Measurements from ENCODE around the gene CDKL5.
"Not testable (repeated sequence)": the region's sequence is repeated elsewhere in the genome, so short reads cannot be mapped to it uniquely, and the experiment has no call there.

CDKL5 gene

GRCh38 chrX:18433288-18433687 is 7.9 kb downstream of the CDKL5 start:
- H3K4me1 Mint-ChIP-seq, H3K9me3 Mint-ChIP-seq, DNase-seq, H3K27me3 Mint-ChIP-seq, H3K36me3 Mint-ChIP-seq, CTCF ChIA-PET, H3K27ac Mint-ChIP-seq, H3K4me3 Mint-ChIP-seq: not testable (repeated sequence)

- Mint-ChIP-seq H3K9me3 (no peaks in the 10 kb centered on the region), H3K36me3 (no peaks in the 10 kb centered on the region), H3K4me1 (no peaks in the 10 kb centered on the region), H3K27ac (no peak overlapping the region), H3K27me3 (no peaks in the 10 kb centered on the region), H3K4me3 (no peak overlapping the region)
- DNase-seq = no peak
- CTCF ChIA-PET = no interaction called here
Measured at GRCh38 chrX:18434896-18435295, 9.5 kb downstream of the CDKL5 start.

- no peak for DNase-seq
- H3K9me3 Mint-ChIP-seq = no peaks in the 10 kb centered on the region
- no peaks in the 10 kb centered on the region for H3K27me3 Mint-ChIP-seq
- no peaks in the 10 kb centered on the region for H3K36me3 Mint-ChIP-seq
- H3K4me1 Mint-ChIP-seq = no peaks in the 10 kb centered on the region
- CTCF ChIA-PET = no interaction called here
- no peak overlapping the region for H3K27ac Mint-ChIP-seq
- no peak overlapping the region for H3K4me3 Mint-ChIP-seq
Measured at GRCh38 chrX:18436017-18436416, 10.6 kb downstream of the CDKL5 start.

GRCh38 chrX:18440835-18441234 is 15.4 kb downstream of the CDKL5 start:
- no peaks in the 10 kb centered on the region for H3K9me3 Mint-ChIP-seq
- DNase-seq = no peak
- no peaks in the 10 kb centered on the region for H3K27me3 Mint-ChIP-seq
- CTCF ChIA-PET = no interaction called here
- no peaks in the 10 kb centered on the region for H3K36me3 Mint-ChIP-seq
- H3K4me1 Mint-ChIP-seq = peaks cover 3% of the 10 kb centered on the region
- H3K4me3 Mint-ChIP-seq = no peak overlapping the region
- H3K27ac Mint-ChIP-seq = no peak overlapping the region

- no peak overlapping the region for H3K4me3 Mint-ChIP-seq
- DNase-seq = no peak
- no peaks in the 10 kb centered on the region for H3K27me3 Mint-ChIP-seq
- no peak overlapping the region for H3K27ac Mint-ChIP-seq
- CTCF ChIA-PET = no interaction called here
- H3K9me3 Mint-ChIP-seq = no peaks in the 10 kb centered on the region
- peaks cover 3% of the 10 kb centered on the region for H3K4me1 Mint-ChIP-seq
- no peaks in the 10 kb centered on the region for H3K36me3 Mint-ChIP-seq
Measured at GRCh38 chrX:18441780-18442367, 16.5 kb downstream of the CDKL5 start.

GRCh38 chrX:18448416-18448815 is 23.0 kb downstream of the CDKL5 start:
- Mint-ChIP-seq H3K9me3 (no peaks in the 10 kb centered on the region), H3K4me3 (no peak overlapping the region), H3K36me3 (no peaks in the 10 kb centered on the region), H3K27me3 (no peaks in the 10 kb centered on the region), H3K4me1 (no peaks in the 10 kb centered on the region), H3K27ac (no peak overlapping the region)
- no peak for DNase-seq
- CTCF ChIA-PET = no interaction called here

GRCh38 chrX:18449236-18449635 is 23.8 kb downstream of the CDKL5 start:
- H3K27ac Mint-ChIP-seq = no peak overlapping the region
- H3K4me1 Mint-ChIP-seq = no peaks in the 10 kb centered on the region

GRCh38 chrX:18455384-18455783 is 30.0 kb downstream of the CDKL5 start:
- H3K4me3 Mint-ChIP-seq = no peak overlapping the region
- no peak overlapping the region for H3K27ac Mint-ChIP-seq
- no peaks in the 10 kb centered on the region for H3K4me1 Mint-ChIP-seq
- no peak for DNase-seq
- no peaks in the 10 kb centered on the region for H3K27me3 Mint-ChIP-seq
- H3K9me3 Mint-ChIP-seq = no peaks in the 10 kb centered on the region
- CTCF ChIA-PET = no interaction called here
- H3K36me3 Mint-ChIP-seq = no peaks in the 10 kb centered on the region

More at GRCh38 chrX:18449236-18449635, 23.8 kb downstream of the CDKL5 start:
- no peak overlapping the region for H3K4me3 Mint-ChIP-seq
- CTCF ChIA-PET = no interaction called here
- H3K36me3 Mint-ChIP-seq = no peaks in the 10 kb centered on the region
- no peaks in the 10 kb centered on the region for H3K9me3 Mint-ChIP-seq
- DNase-seq = no peak
- no peaks in the 10 kb centered on the region for H3K27me3 Mint-ChIP-seq

- no peak overlapping the region for H3K27ac Mint-ChIP-seq
- no peak overlapping the region for H3K4me3 Mint-ChIP-seq
- H3K4me1 Mint-ChIP-seq = no peaks in the 10 kb centered on the region
- H3K36me3 Mint-ChIP-seq = no peaks in the 10 kb centered on the region
- CTCF ChIA-PET = no interaction called here
- no peak for DNase-seq
- no peaks in the 10 kb centered on the region for H3K9me3 Mint-ChIP-seq
- no peaks in the 10 kb centered on the region for H3K27me3 Mint-ChIP-seq
Measured at GRCh38 chrX:18457000-18457399, 31.6 kb downstream of the CDKL5 start.

- H3K36me3 Mint-ChIP-seq = no peaks in the 10 kb centered on the region
- H3K4me3 Mint-ChIP-seq = no peak overlapping the region
- DNase-seq = no peak
- H3K9me3 Mint-ChIP-seq = no peaks in the 10 kb centered on the region
- CTCF ChIA-PET = no interaction called here
- no peak overlapping the region for H3K27ac Mint-ChIP-seq
- H3K27me3 Mint-ChIP-seq = no peaks in the 10 kb centered on the region
- H3K4me1 Mint-ChIP-seq = no peaks in the 10 kb centered on the region
Measured at GRCh38 chrX:18461431-18461830, 36.0 kb downstream of the CDKL5 start.

GRCh38 chrX:18464499-18464898 is 39.1 kb downstream of the CDKL5 start:
- no peak overlapping the region for H3K4me3 Mint-ChIP-seq
- H3K4me1 Mint-ChIP-seq = no peaks in the 10 kb centered on the region
- H3K27ac Mint-ChIP-seq = no peak overlapping the region
- no peaks in the 10 kb centered on the region for H3K27me3 Mint-ChIP-seq
- CTCF ChIA-PET = no interaction called here
- no peak for DNase-seq
- H3K36me3 Mint-ChIP-seq = no peaks in the 10 kb centered on the region
- no peaks in the 10 kb centered on the region for H3K9me3 Mint-ChIP-seq

GRCh38 chrX:18465051-18465450 is 39.6 kb downstream of the CDKL5 start:
- CTCF ChIA-PET = interaction anchor here (0.6 kb wide), 1 partner anchor 871 kb away, joined by 3 read pairs; no protein-coding TSS in a partner anchor
- Mint-ChIP-seq H3K36me3 (no peaks in the 10 kb centered on the region), H3K9me3 (no peaks in the 10 kb centered on the region), H3K27ac (no peak overlapping the region), H3K4me3 (no peak overlapping the region), H3K27me3 (no peaks in the 10 kb centered on the region), H3K4me1 (no peaks in the 10 kb centered on the region)
- DNase-seq = no peak

- Mint-ChIP-seq H3K36me3 (no peaks in the 10 kb centered on the region), H3K27ac (no peak overlapping the region), H3K9me3 (no peaks in the 10 kb centered on the region), H3K4me1 (no peaks in the 10 kb centered on the region), H3K4me3 (no peak overlapping the region), H3K27me3 (no peaks in the 10 kb centered on the region)
- DNase-seq = no peak
- CTCF ChIA-PET = no interaction called here
Measured at GRCh38 chrX:18468599-18468998, 43.2 kb downstream of the CDKL5 start.

- no peak overlapping the region for H3K4me3 Mint-ChIP-seq
- CTCF ChIA-PET = no interaction called here
- H3K4me1 Mint-ChIP-seq = no peaks in the 10 kb centered on the region
- no peaks in the 10 kb centered on the region for H3K27me3 Mint-ChIP-seq
- DNase-seq = no peak
- H3K27ac Mint-ChIP-seq = no peak overlapping the region
- no peaks in the 10 kb centered on the region for H3K36me3 Mint-ChIP-seq
- H3K9me3 Mint-ChIP-seq = no peaks in the 10 kb centered on the region
Measured at GRCh38 chrX:18471296-18471695, 45.9 kb downstream of the CDKL5 start.

GRCh38 chrX:18490806-18491555 is 65.6 kb downstream of the CDKL5 start:
- Mint-ChIP-seq H3K9me3 (no peaks in the 10 kb centered on the region), H3K27ac (no peak overlapping the region), H3K27me3 (no peaks in the 10 kb centered on the region), H3K36me3 (no peaks in the 10 kb centered on the region), H3K4me3 (no peak overlapping the region), H3K4me1 (no peaks in the 10 kb centered on the region)
- no peak for DNase-seq
- CTCF ChIA-PET = no interaction called here
